H9 (cell line): ENCODE measurements around the gene CHADL. TPM values are rescaled to one million over a fixed set of nuclear protein-coding genes. Genes with fewer than 3 reads are reported as not detected.

Experiments
- DNase-seq: peaks from one replicate; pipeline ENCODE4 v3.0.0-alpha.2; 2017
- H2AFZ ChIP-seq: one replicate; pipeline ENCODE4 v1.6.1; 2013; ENCODE audit warnings: mild to moderate bottlenecking, low read length, control low read depth, moderate library complexity
- H2AK5ac ChIP-seq: 2 replicates; pipeline ENCODE4 v1.6.1; 2013; ENCODE audit warnings: low read length, control low read depth, mixed read lengths; ENCODE audit not compliant: insufficient read length
- H2BK120ac ChIP-seq: one replicate; pipeline ENCODE4 v1.6.1; 2013; ENCODE audit warnings: low read depth, mild to moderate bottlenecking, low read length, control low read depth, inconsistent platforms; ENCODE audit not compliant: poor library complexity, severe bottlenecking
- H2BK12ac ChIP-seq: 2 replicates; pipeline ENCODE4 v1.6.1; 2013; ENCODE audit warnings: low read length, control low read depth, mixed read lengths, low read depth; ENCODE audit not compliant: insufficient read length
- H2BK15ac ChIP-seq: 2 replicates; pipeline ENCODE4 v1.6.1; 2013; ENCODE audit warnings: low read depth, low read length, control low read depth
- H2BK20ac ChIP-seq: one replicate; pipeline ENCODE4 v1.6.1; 2013; ENCODE audit warnings: low read depth, mild to moderate bottlenecking, low read length, control low read depth, inconsistent platforms; ENCODE audit not compliant: poor library complexity, severe bottlenecking
- H2BK5ac ChIP-seq: 2 replicates; pipeline ENCODE4 v1.6.1; 2013; ENCODE audit warnings: low read length, control low read depth, mixed read lengths; ENCODE audit not compliant: insufficient read length
- H3K14ac ChIP-seq: 2 replicates; pipeline ENCODE4 v1.6.1; 2013; ENCODE audit warnings: low read length, control low read depth; ENCODE audit not compliant: insufficient read depth
- H3K18ac ChIP-seq: 2 replicates; pipeline ENCODE4 v1.6.1; 2013; ENCODE audit warnings: low read depth, mild to moderate bottlenecking, mixed read lengths, low read length, control low read depth; ENCODE audit not compliant: insufficient read length
- H3K23ac ChIP-seq: 2 replicates; pipeline ENCODE4 v1.6.1; 2013; ENCODE audit warnings: low read length, control low read depth, mixed read lengths, low read depth; ENCODE audit not compliant: insufficient read length
- H3K23me2 ChIP-seq: 2 replicates; pipeline ENCODE4 v1.6.1; 2013; ENCODE audit warnings: low read depth, mild to moderate bottlenecking, mixed read lengths, low read length, control low read depth; ENCODE audit not compliant: insufficient read length, poor library complexity, severe bottlenecking
- H3K27ac ChIP-seq: 2 replicates; pipeline ENCODE4 v1.5.1; 2013; ENCODE audit warnings: low read length, control low read depth, mixed read lengths, low read depth; ENCODE audit not compliant: insufficient read length
- H3K27me3 ChIP-seq: 2 replicates; pipeline ENCODE4 v1.6.1; 2013; ENCODE audit warnings: low read length, control low read depth, inconsistent platforms; ENCODE audit not compliant: insufficient read depth
- H3K4ac ChIP-seq: 2 replicates; pipeline ENCODE4 v1.6.1; 2013; ENCODE audit warnings: low read depth, mild to moderate bottlenecking, control low read depth, inconsistent platforms, low read length, moderate library complexity
- H3K4me1 ChIP-seq: 2 replicates; pipeline ENCODE4 v1.6.1; 2013; ENCODE audit warnings: low read length, control low read depth, inconsistent platforms; ENCODE audit not compliant: insufficient read depth
- H3K4me2 ChIP-seq: 2 replicates; pipeline ENCODE4 v1.6.1; 2013; ENCODE audit warnings: low read length, control low read depth, mixed read lengths; ENCODE audit not compliant: insufficient read length, insufficient read depth
- H3K56ac ChIP-seq: 2 replicates; pipeline ENCODE4 v1.6.1; 2013; ENCODE audit warnings: low read depth, mild to moderate bottlenecking, mixed read lengths, low read length, control low read depth; ENCODE audit not compliant: insufficient read length
- H3K79me1 ChIP-seq: 2 replicates; pipeline ENCODE4 v1.6.1; 2013; ENCODE audit warnings: low read depth, mild to moderate bottlenecking, moderate library complexity, low read length, control low read depth, inconsistent platforms; ENCODE audit not compliant: insufficient read depth, poor library complexity, severe bottlenecking
- H3K79me2 ChIP-seq: 2 replicates; pipeline ENCODE4 v1.6.1; 2013; ENCODE audit warnings: low read length, control low read depth, inconsistent platforms; ENCODE audit not compliant: insufficient read depth
- H3K9ac ChIP-seq: 2 replicates; pipeline ENCODE4 v1.6.1; 2013; ENCODE audit warnings: low read length, control low read depth, mixed read lengths; ENCODE audit not compliant: insufficient read length; ENCODE audit errors: extremely low read depth
- H3K9me3 ChIP-seq: one replicate; pipeline ENCODE4 v1.6.1; 2013; ENCODE audit warnings: low read depth, low read length, inconsistent platforms; ENCODE audit not compliant: control insufficient read depth
- H3T11ph ChIP-seq: one replicate; pipeline ENCODE4 v1.6.1; 2013; ENCODE audit warnings: mild to moderate bottlenecking, low read length, control low read depth, inconsistent platforms
- H4K20me1 ChIP-seq: one replicate; pipeline ENCODE4 v1.6.1; 2013; ENCODE audit not compliant: control insufficient read depth, insufficient read length, insufficient read depth
- H4K5ac ChIP-seq: 2 replicates; pipeline ENCODE4 v1.6.1; 2013; ENCODE audit warnings: low read depth, mild to moderate bottlenecking, mixed read lengths, low read length, control low read depth; ENCODE audit not compliant: insufficient read length
- H4K8ac ChIP-seq: replicated peaks from 2 replicates; pipeline ENCODE4 v1.6.1; 2013; ENCODE audit warnings: low read length, control low read depth, mixed read lengths, low read depth; ENCODE audit not compliant: insufficient read length
- H4K91ac ChIP-seq: 2 replicates; pipeline ENCODE4 v1.6.1; 2013; ENCODE audit warnings: low read depth, mild to moderate bottlenecking, moderate library complexity, mixed read lengths, low read length, control low read depth; ENCODE audit not compliant: insufficient read length
- H3K27ac Mint-ChIP-seq, 3 experiments: 2 replicates in 2 of 3; 3 replicates in 1 of 3; pipeline ENCODE4 v1.8.0; 2020 to 2021; ENCODE audit warnings: mixed read lengths in 3 of 3, mild to moderate bottlenecking in 1 of 3, moderate library complexity in 1 of 3
- H3K27me3 Mint-ChIP-seq: 2 replicates; pipeline ENCODE4 v1.8.0; 2021; ENCODE audit warnings: low read depth, mild to moderate bottlenecking, moderate library complexity, mixed read lengths
- H3K36me3 Mint-ChIP-seq, 3 experiments: 2 replicates in 2 of 3; 3 replicates in 1 of 3; pipeline ENCODE4 v1.8.0; 2020 to 2021; ENCODE audit warnings: low read depth in 3 of 3, mixed read lengths in 3 of 3; ENCODE audit not compliant: insufficient read depth in 1 of 3
- H3K4me1 Mint-ChIP-seq, 2 experiments: 2 replicates each; pipeline ENCODE4 v1.8.0; 2020; ENCODE audit warnings: mixed read lengths in 2 of 2
- H3K4me3 Mint-ChIP-seq, 2 experiments: 2 replicates in 1 of 2; 3 replicates in 1 of 2; pipeline ENCODE4 v1.8.0; 2020 to 2021; ENCODE audit warnings: mild to moderate bottlenecking in 2 of 2, mixed read lengths in 2 of 2, moderate library complexity in 1 of 2
- H3K9me3 Mint-ChIP-seq, 2 experiments: 2 replicates in 1 of 2; 3 replicates in 1 of 2; pipeline ENCODE4 v1.8.0; 2020; ENCODE audit warnings: mild to moderate bottlenecking in 2 of 2, mixed read lengths in 2 of 2, moderate library complexity in 1 of 2
- CTCF ChIP-seq: fragments of 200-600 bp; sonication (generic); conservative IDR thresholded peaks from 3 replicates; pipeline ENCODE4 v1.8.0; 2021; ENCODE audit warnings: antibody characterized with exemption, mild to moderate bottlenecking
- WGBS: extraction: QIAGEN DNeasy Blood & Tissue Kit; methylation state at CpG from one replicate; pipeline ENCODE4 v1.1.7; 2013; ENCODE audit warnings: missing lambda C conversion rate, low lambda C conversion rate, mixed read lengths; ENCODE audit not compliant: insufficient read length; ENCODE audit errors: extremely low coverage; 5-methylcytosine and 5-hydroxymethylcytosine counted together
- total RNA-seq: library from RNA; stranded (reverse); gene quantifications from 2 replicates; pipeline ENCODE4 v1.2.1, GENCODE V29; 2021

The CHADL gene
- total RNA-seq, 1 experiment from 2014 or later, result 1.6 TPM

DNA sequence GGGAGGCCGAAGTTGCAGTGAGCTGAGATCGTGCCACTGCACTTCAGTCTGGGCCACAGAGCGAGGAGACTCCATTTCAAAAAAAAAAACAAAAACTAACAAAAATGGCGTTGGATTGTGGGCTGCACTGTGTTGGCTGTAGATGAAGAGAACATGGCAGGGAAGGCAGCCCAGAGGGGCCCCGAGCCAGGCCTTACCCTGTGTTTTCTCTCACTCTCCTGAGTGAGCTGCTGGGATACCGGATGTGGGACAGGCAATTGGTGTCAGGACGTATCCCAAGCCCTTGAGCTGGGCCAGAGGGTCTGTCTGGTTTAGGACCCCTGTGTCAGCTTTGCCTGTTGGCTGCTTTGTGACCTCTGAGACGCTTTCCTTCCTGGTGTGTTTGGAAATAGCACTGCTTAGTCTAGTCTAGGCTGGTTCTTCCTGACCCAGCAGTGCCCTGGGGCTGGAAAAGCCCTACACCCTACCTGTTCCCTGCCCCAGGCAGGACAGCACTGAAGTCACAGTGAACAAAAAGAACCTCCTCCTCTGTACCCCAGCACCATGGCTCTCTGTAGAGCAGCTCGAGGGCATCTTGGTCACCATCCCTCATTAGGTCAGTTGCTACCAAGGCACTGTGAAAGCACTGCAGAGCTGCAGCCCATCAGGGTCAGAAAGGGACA, 17.8 kb downstream of the CHADL start:
- H3K4ac ChIP-seq, result no peak overlapping the region
- Mint-ChIP-seq H3K9me3 (no peaks in the 10 kb centered on the region), H3K36me3 (peaks cover 17 to 80% (median 77%) of the 10 kb centered on the region in 3 experiments; a peak in 6 of 7 replicates), H3K27me3 (no peaks in the 10 kb centered on the region), H3K4me3 (no peak overlapping the region), H3K4me1 (peaks cover under 1% of the 10 kb centered on the region in 2 experiments; a peak in 3 of 4 replicates), H3K27ac (peak overlapping the region in 1 of 3 experiments; percentile 68; a peak in 1 of 7 replicates)
- no peaks in the 10 kb centered on the region for H3K4me1 ChIP-seq
- H3K79me2 ChIP-seq, result no peaks in the 10 kb centered on the region
- H3K27ac ChIP-seq, result no peak overlapping the region
- H2BK120ac ChIP-seq, result no peak overlapping the region
- no peak overlapping the region for H3K4me2 ChIP-seq
- no peak overlapping the region for H3K18ac ChIP-seq
- H4K91ac ChIP-seq, result no peak overlapping the region
- no peak overlapping the region for H2BK20ac ChIP-seq
- H4K5ac ChIP-seq, result no peak overlapping the region
- H2AFZ ChIP-seq, result no peak overlapping the region
- H3K14ac ChIP-seq, result no peak overlapping the region
- H3K9ac ChIP-seq, result no peak overlapping the region
- H3K56ac ChIP-seq, result no peak overlapping the region
- no peak overlapping the region for H3T11ph ChIP-seq
- H3K23ac ChIP-seq, result no peak overlapping the region
- H3K9me3 ChIP-seq, result no peaks in the 10 kb centered on the region
- no peaks in the 10 kb centered on the region for H3K79me1 ChIP-seq
- no peak overlapping the region for H2AK5ac ChIP-seq
- H4K8ac ChIP-seq, result no peak overlapping the region
- TF ChIP-seq CTCF, result no peak
- H3K23me2 ChIP-seq, result no peaks in the 10 kb centered on the region
- no peak overlapping the region for H2BK15ac ChIP-seq
- DNase-seq, result no peak
- no peak overlapping the region for H2BK5ac ChIP-seq
- no peaks in the 10 kb centered on the region for H4K20me1 ChIP-seq
- WGBS, result no CpG with 5 or more reads among the region's 9 CpGs
- H3K27me3 ChIP-seq, result no peaks in the 10 kb centered on the region
- no peak overlapping the region for H2BK12ac ChIP-seq
